Trophoblast cell (in vitro differentiated cells and primary cell): ENCODE results near the gene TNFAIP8L1.
A peak's percentile ranks its signal among the peaks of the same experiment; 100 is the strongest.

ENCODE experiments used
- DNase-seq, 2 donors: peaks; one replicate each; pipeline ENCODE4 v3.0.0-alpha.2; 2016
- H2AFZ ChIP-seq: 2 replicates; pipeline ENCODE4 v1.6.1; 2013; ENCODE audit warnings: low read length, moderate library complexity, mild to moderate bottlenecking; ENCODE audit not compliant: insufficient read depth, poor library complexity
- H2AK5ac ChIP-seq: 2 replicates; pipeline ENCODE4 v1.6.1; 2013; ENCODE audit warnings: mild to moderate bottlenecking, low read length
- H2BK120ac ChIP-seq: 2 replicates; pipeline ENCODE4 v1.6.1; 2013; ENCODE audit warnings: low read length, mild to moderate bottlenecking, moderate library complexity; ENCODE audit not compliant: insufficient read depth, poor library complexity
- H2BK12ac ChIP-seq: 2 replicates; pipeline ENCODE4 v1.6.1; 2013; ENCODE audit warnings: mild to moderate bottlenecking, low read length, moderate library complexity
- H2BK5ac ChIP-seq: 2 replicates; pipeline ENCODE4 v1.6.1; 2013; ENCODE audit warnings: low read length, low read depth, moderate library complexity, mild to moderate bottlenecking; ENCODE audit not compliant: poor library complexity
- H3K14ac ChIP-seq: 2 replicates; pipeline ENCODE4 v1.6.1; 2013; ENCODE audit warnings: mild to moderate bottlenecking, low read length
- H3K18ac ChIP-seq: 2 replicates; pipeline ENCODE4 v1.6.1; 2013; ENCODE audit warnings: mild to moderate bottlenecking, low read length
- H3K23ac ChIP-seq: 2 replicates; pipeline ENCODE4 v1.6.1; 2013; ENCODE audit warnings: low read length
- H3K27ac ChIP-seq: 2 replicates; pipeline ENCODE4 v1.5.1; 2013; ENCODE audit warnings: low read depth, mild to moderate bottlenecking, inconsistent platforms, low read length, moderate library complexity
- H3K27me3 ChIP-seq: 2 replicates; pipeline ENCODE4 v1.6.1; 2013; ENCODE audit warnings: inconsistent platforms, mild to moderate bottlenecking, low read length, moderate library complexity; ENCODE audit not compliant: insufficient read depth
- H3K36me3 ChIP-seq, 2 experiments: 1 replicate in 1 of 2; 2 replicates in 1 of 2; pipeline ENCODE4 v1.6.1; 2013; ENCODE audit warnings: low read length in 2 of 2, mild to moderate bottlenecking in 2 of 2, moderate library complexity in 1 of 2; ENCODE audit not compliant: insufficient read depth in 2 of 2, control insufficient read depth in 1 of 2
- H3K4ac ChIP-seq: 2 replicates; pipeline ENCODE4 v1.6.1; 2013; ENCODE audit warnings: low read depth, mild to moderate bottlenecking, low read length, moderate library complexity
- H3K4me1 ChIP-seq, 2 experiments: 1 replicate in 1 of 2; 2 replicates in 1 of 2; pipeline ENCODE4 v1.6.1; 2013; ENCODE audit warnings: low read length in 2 of 2, mild to moderate bottlenecking in 2 of 2, moderate library complexity in 1 of 2; ENCODE audit not compliant: insufficient read depth in 2 of 2, control insufficient read depth in 1 of 2
- H3K4me2 ChIP-seq: 2 replicates; pipeline ENCODE4 v1.6.1; 2013; ENCODE audit warnings: inconsistent platforms, mild to moderate bottlenecking, low read length, moderate library complexity
- H3K4me3 ChIP-seq: 2 replicates; pipeline ENCODE4 v1.5.1; 2013; ENCODE audit warnings: mild to moderate bottlenecking, low read depth, low read length, inconsistent platforms
- H3K79me1 ChIP-seq: one replicate; pipeline ENCODE4 v1.6.1; 2013; ENCODE audit warnings: low read length
- H3K79me2 ChIP-seq: 2 replicates; pipeline ENCODE4 v1.6.1; 2013; ENCODE audit warnings: low read length, mild to moderate bottlenecking; ENCODE audit not compliant: control insufficient read depth, insufficient read depth, poor library complexity
- H3K9ac ChIP-seq: 2 replicates; pipeline ENCODE4 v1.6.1; 2013; ENCODE audit warnings: mild to moderate bottlenecking, low read length
- H3K9me3 ChIP-seq: 2 replicates; pipeline ENCODE4 v1.6.1; 2013; ENCODE audit warnings: low read depth, mild to moderate bottlenecking, control low read depth, inconsistent platforms, low read length; ENCODE audit not compliant: insufficient read depth
- H4K12ac ChIP-seq: 2 replicates; pipeline ENCODE4 v1.6.1; 2013; ENCODE audit warnings: low read depth, mild to moderate bottlenecking, low read length, moderate library complexity
- H4K8ac ChIP-seq: 2 replicates; pipeline ENCODE4 v1.6.1; 2013; ENCODE audit warnings: low read depth, mild to moderate bottlenecking, low read length, moderate library complexity
- H4K91ac ChIP-seq: one replicate; pipeline ENCODE4 v1.6.1; 2013; ENCODE audit warnings: low read depth, mild to moderate bottlenecking, low read length, moderate library complexity
- WGBS: extraction: QIAGEN DNeasy Blood & Tissue Kit; methylation state at CpG from one replicate; pipeline ENCODE4 v1.1.7; 2013; ENCODE audit warnings: missing lambda C conversion rate; ENCODE audit not compliant: insufficient read length, insufficient coverage; ENCODE audit errors: extremely low coverage; 5-methylcytosine and 5-hydroxymethylcytosine counted together

The TNFAIP8L1 gene

DNA sequence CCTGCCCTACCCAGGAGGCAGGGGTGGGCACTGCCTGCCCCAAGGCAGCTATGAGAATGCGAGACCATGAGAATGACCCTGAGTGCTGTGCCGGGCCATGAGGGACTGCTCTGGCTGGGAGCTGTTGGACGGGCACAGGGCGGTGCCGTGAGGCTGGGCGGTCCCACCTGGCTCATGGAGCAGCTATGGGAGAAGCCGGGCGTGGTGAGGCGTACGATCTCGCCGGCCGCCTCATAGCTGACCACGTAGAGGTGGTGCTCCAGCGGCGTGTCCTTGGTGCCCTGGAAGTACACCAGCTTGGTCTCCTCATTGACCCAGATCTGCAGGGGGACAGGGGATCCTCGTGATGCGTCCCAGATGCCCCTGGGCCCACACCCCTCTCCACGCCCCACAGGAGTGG is 50.1 kb downstream of the TNFAIP8L1 start:
- Histone ChIP-seq H3K27me3 (no peaks in the 10 kb centered on the region), H3K9me3 (no peaks in the 10 kb centered on the region), H3K23ac (no peak overlapping the region), H3K36me3 (peaks cover 81% of the 10 kb centered on the region in 2 experiments), H3K4me2 (no peak overlapping the region), H3K9ac (no peak overlapping the region), H2BK5ac (no peak overlapping the region), H2BK12ac (no peak overlapping the region), H3K4me1 (no peaks in the 10 kb centered on the region), H4K12ac (no peak overlapping the region), H4K91ac (no peak overlapping the region), H3K27ac (no peak overlapping the region), H3K18ac (no peak overlapping the region), H3K14ac (no peak overlapping the region), H3K4ac (no peak overlapping the region), H2AFZ (no peak overlapping the region), H3K79me2 (no peaks in the 10 kb centered on the region), H3K79me1 (no peaks in the 10 kb centered on the region), H3K4me3 (no peak overlapping the region), H2AK5ac (no peak overlapping the region), H4K8ac (no peak overlapping the region), H2BK120ac (no peak overlapping the region)
- WGBS: no CpG with 5 or more reads among the region's 19 CpGs
- DNase-seq: no peak

DNA sequence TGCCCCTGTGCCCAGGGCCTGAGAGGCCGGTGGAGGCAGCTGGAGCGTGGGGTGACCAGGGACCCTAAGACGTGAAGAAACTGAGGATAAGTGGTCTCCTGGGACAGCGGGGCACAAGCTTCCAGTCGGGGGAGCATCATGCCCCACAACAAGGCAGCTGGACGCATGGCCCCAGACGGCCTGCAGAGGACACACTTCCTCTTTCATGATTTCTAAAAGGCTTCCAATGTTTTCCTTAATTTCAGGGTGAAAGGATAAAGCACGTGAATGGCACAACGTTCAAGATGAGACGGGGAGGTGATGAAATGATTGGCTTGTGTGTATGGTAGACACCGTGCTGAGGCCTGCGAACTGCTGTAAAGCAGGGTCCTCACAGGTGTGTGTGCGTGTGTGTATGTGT is 51.0 kb downstream of the TNFAIP8L1 start:
- no peak overlapping the region for H2BK120ac ChIP-seq
- no peak overlapping the region for H3K18ac ChIP-seq
- no peak overlapping the region for H3K23ac ChIP-seq
- no peak for DNase-seq
- H3K9me3 ChIP-seq: no peaks in the 10 kb centered on the region
- no peaks in the 10 kb centered on the region for H3K79me1 ChIP-seq
- no peak overlapping the region for H4K12ac ChIP-seq
- H3K4me3 ChIP-seq: no peak overlapping the region
- no peak overlapping the region for H2AFZ ChIP-seq
- H3K4me1 ChIP-seq: no peaks in the 10 kb centered on the region
- no peak overlapping the region for H3K4me2 ChIP-seq
- no peak overlapping the region for H4K91ac ChIP-seq
- no peak overlapping the region for H3K9ac ChIP-seq
- H2BK12ac ChIP-seq: no peak overlapping the region
- H3K79me2 ChIP-seq: no peaks in the 10 kb centered on the region
- H2AK5ac ChIP-seq: no peak overlapping the region
- H3K27ac ChIP-seq: no peak overlapping the region
- no peak overlapping the region for H4K8ac ChIP-seq
- H2BK5ac ChIP-seq: no peak overlapping the region
- H3K27me3 ChIP-seq: no peaks in the 10 kb centered on the region
- no peak overlapping the region for H3K14ac ChIP-seq
- WGBS: no CpG with 5 or more reads among the region's 13 CpGs
- H3K36me3 ChIP-seq: peaks cover 81% of the 10 kb centered on the region in 2 experiments
- no peak overlapping the region for H3K4ac ChIP-seq

DNA sequence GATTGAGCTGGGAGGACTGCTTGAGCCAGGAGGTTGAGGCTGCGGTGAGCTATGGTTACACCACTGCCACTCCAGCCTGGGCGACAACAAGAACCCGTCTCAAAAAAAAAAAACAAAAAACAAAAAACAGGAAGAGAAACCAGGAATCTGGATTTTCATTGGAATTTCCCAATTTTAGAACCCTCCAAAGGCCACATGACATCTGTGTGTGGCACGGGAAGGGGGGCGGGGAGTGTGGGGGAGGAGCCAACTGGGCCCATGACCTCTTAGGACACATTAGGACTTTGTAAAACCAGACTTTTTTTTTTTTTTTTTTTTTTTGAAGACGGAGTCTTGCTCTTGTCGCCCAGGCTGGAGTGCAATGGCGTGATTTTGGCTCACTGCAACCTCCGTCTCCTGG is 52.1 kb downstream of the TNFAIP8L1 start:
- no peak overlapping the region for H2AFZ ChIP-seq
- H3K18ac ChIP-seq: no peak overlapping the region
- H3K4me2 ChIP-seq: no peak overlapping the region
- no peaks in the 10 kb centered on the region for H3K79me1 ChIP-seq
- DNase-seq: peak in 1 of 2 donors; percentile 38
- no peak overlapping the region for H4K8ac ChIP-seq
- no peaks in the 10 kb centered on the region for H3K79me2 ChIP-seq
- no peak overlapping the region for H2BK5ac ChIP-seq
- no peak overlapping the region for H3K4me3 ChIP-seq
- no peak overlapping the region for H3K9ac ChIP-seq
- no peaks in the 10 kb centered on the region for H3K27me3 ChIP-seq
- no peak overlapping the region for H2BK12ac ChIP-seq
- H3K9me3 ChIP-seq: no peaks in the 10 kb centered on the region
- H2AK5ac ChIP-seq: no peak overlapping the region
- H3K23ac ChIP-seq: no peak overlapping the region
- no peak overlapping the region for H3K27ac ChIP-seq
- H3K4ac ChIP-seq: no peak overlapping the region
- no peak overlapping the region for H2BK120ac ChIP-seq
- peaks cover 82 to 84% of the 10 kb centered on the region in 2 experiments for H3K36me3 ChIP-seq
- no CpG with 5 or more reads among the region's 9 CpGs for WGBS
- no peak overlapping the region for H4K91ac ChIP-seq
- no peaks in the 10 kb centered on the region for H3K4me1 ChIP-seq
- H3K14ac ChIP-seq: no peak overlapping the region
- no peak overlapping the region for H4K12ac ChIP-seq

DNA sequence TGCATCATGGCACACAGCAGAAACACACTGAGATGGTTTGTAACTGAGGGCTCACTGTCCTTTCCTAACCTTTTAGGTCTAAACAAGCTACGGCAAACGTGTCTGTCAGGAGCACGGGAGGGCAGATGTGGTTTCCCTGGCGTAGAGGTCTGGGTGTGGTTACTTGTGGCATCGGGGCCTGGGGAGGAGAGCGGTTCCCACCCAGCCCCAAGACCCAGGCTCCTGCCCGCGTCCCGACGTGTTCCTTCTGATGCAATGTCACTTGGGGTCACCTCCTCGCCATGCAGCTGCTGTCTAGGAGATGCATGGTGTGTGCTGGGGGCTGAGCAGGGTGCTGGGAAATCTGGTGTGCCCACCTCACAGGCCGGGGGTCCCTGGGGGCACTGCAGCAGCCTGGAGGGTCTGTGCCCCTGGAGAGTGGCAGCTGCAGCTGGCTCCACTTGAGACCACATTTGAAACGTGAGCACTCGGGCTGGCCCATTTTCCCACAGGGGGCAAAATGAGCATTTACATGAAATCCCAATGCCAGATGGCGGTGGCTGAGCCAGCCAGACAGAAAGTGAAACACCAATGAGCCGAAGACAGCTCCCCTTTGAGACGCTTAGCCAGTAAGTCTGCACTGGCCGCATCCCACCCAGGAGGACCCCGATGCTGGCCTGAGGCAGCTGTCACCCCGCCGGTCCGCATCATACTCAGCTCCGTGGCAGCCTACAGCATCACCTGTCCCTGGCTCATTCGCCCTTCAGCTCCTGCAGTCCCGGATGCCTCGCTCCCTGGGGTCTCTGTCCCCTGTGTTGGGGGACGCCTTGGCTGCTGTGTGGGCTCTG is 53.1 kb downstream of the TNFAIP8L1 start:
- H3K36me3 ChIP-seq: peaks cover 79 to 83% of the 10 kb centered on the region in 2 experiments
- no peak overlapping the region for H3K18ac ChIP-seq
- no peak overlapping the region for H3K23ac ChIP-seq
- H3K4me1 ChIP-seq: no peaks in the 10 kb centered on the region
- no peaks in the 10 kb centered on the region for H3K79me1 ChIP-seq
- no peak overlapping the region for H3K14ac ChIP-seq
- H2BK120ac ChIP-seq: no peak overlapping the region
- no peak overlapping the region for H4K12ac ChIP-seq
- no peaks in the 10 kb centered on the region for H3K79me2 ChIP-seq
- no peak for DNase-seq
- no peak overlapping the region for H2BK5ac ChIP-seq
- no peak overlapping the region for H2BK12ac ChIP-seq
- H2AFZ ChIP-seq: no peak overlapping the region
- H3K4me2 ChIP-seq: no peak overlapping the region
- H3K27ac ChIP-seq: no peak overlapping the region
- H2AK5ac ChIP-seq: no peak overlapping the region
- no peak overlapping the region for H3K4ac ChIP-seq
- H3K9me3 ChIP-seq: no peaks in the 10 kb centered on the region
- no peak overlapping the region for H4K91ac ChIP-seq
- peak overlapping the region; percentile 18 for H3K4me3 ChIP-seq
- H3K27me3 ChIP-seq: no peaks in the 10 kb centered on the region
- no CpG with 5 or more reads among the region's 27 CpGs for WGBS
- H3K9ac ChIP-seq: no peak overlapping the region
- no peak overlapping the region for H4K8ac ChIP-seq
